ENCODE data around the gene PRAF2.

Gene PRAF2

GRCh38 chrX:49075347-49075746 is 1.5 kb upstream of the PRAF2 start:
- DNase-seq = no peak
- WGBS = 96% methylated on average over 12 of the region's 13 CpGs
- Histone ChIP-seq H4K8ac (ENCODE audit: low read length) (no peak overlapping the region), H3K27ac (ENCODE audit: low read length, poor library complexity, severe bottlenecking) (no peak overlapping the region), H2BK5ac (ENCODE audit: low read depth, low read length, poor library complexity, severe bottlenecking) (no peak overlapping the region), H3K9me3 (ENCODE audit: control insufficient read depth, low read length) (no peaks in the 10 kb centered on the region), H2BK120ac (ENCODE audit: low read depth, low read length) (no peak overlapping the region), H3K4ac (ENCODE audit: low read depth in 1 of 2, low read length in 2 of 2) (no peak overlapping the region), H3K27me3 (ENCODE audit: control insufficient read depth in 1 of 2, insufficient read depth in 1 of 2, low read length in 2 of 2) (no peaks in the 10 kb centered on the region), H2BK15ac (ENCODE audit: low read depth, poor library complexity, severe bottlenecking) (no peak overlapping the region), H3K18ac (ENCODE audit: low read depth in 1 of 2, low read length in 2 of 2) (no peak overlapping the region), H3K9ac (ENCODE audit: low read length) (no peak overlapping the region), H2BK12ac (ENCODE audit: low read length in 2 of 2) (no peak overlapping the region), H3K4me2 (ENCODE audit: low read length, poor library complexity, severe bottlenecking) (no peak overlapping the region), H2AFZ (ENCODE audit: low read depth, low read length) (no peak overlapping the region), H3K4me1 (ENCODE audit: control insufficient read depth, insufficient read depth, low read depth, low read length) (peaks cover 15% of the 10 kb centered on the region), H2AK5ac (ENCODE audit: low read length, severe bottlenecking) (no peak overlapping the region), H3K4me3 (ENCODE audit: insufficient read depth in 1 of 2, low read depth in 1 of 2, low read length in 2 of 2) (no peak overlapping the region), H3K79me1 (replicated peaks; ENCODE audit: low read length, poor library complexity, severe bottlenecking) (peaks cover 7% of the 10 kb centered on the region), H3K36me3 (ENCODE audit: control insufficient read depth in 1 of 2, insufficient read depth in 2 of 2, low read depth in 1 of 2, low read length in 2 of 2) (peaks cover 20 to 44% of the 10 kb centered on the region in 2 experiments), H3K23ac (ENCODE audit: low read length in 2 of 2) (no peak overlapping the region), H4K91ac (ENCODE audit: low read length) (no peak overlapping the region), H3K14ac (ENCODE audit: low read length in 2 of 2) (no peak overlapping the region)

GRCh38 chrX:49072712-49073095 is 1.1 kb downstream of the PRAF2 start:
- H3K36me3 ChIP-seq (ENCODE audit: control insufficient read depth in 1 of 2, insufficient read depth in 2 of 2, low read depth in 1 of 2, low read length in 2 of 2) = peaks cover 24 to 55% of the 10 kb centered on the region in 2 experiments
- H2BK5ac ChIP-seq (ENCODE audit: low read depth, low read length, poor library complexity, severe bottlenecking) = no peak overlapping the region
- H3K23ac ChIP-seq (ENCODE audit: low read length in 2 of 2) = no peak overlapping the region
- peak overlapping the region in 1 of 2 experiments; percentile 86 for H3K4me3 ChIP-seq (ENCODE audit: insufficient read depth in 1 of 2, low read depth in 1 of 2, low read length in 2 of 2)
- no peak for DNase-seq
- H3K4me1 ChIP-seq (ENCODE audit: control insufficient read depth, insufficient read depth, low read depth, low read length) = peaks cover 9% of the 10 kb centered on the region
- H3K9me3 ChIP-seq (ENCODE audit: control insufficient read depth, low read length) = no peaks in the 10 kb centered on the region
- WGBS = 79% methylated on average over 10 of the region's 10 CpGs
- no peak overlapping the region for H3K4ac ChIP-seq (ENCODE audit: low read depth in 1 of 2, low read length in 2 of 2)
- peaks cover 4% of the 10 kb centered on the region for H3K79me1 ChIP-seq (replicated peaks; ENCODE audit: low read length, poor library complexity, severe bottlenecking)
- no peak overlapping the region for H2AFZ ChIP-seq (ENCODE audit: low read depth, low read length)
- H3K18ac ChIP-seq (ENCODE audit: low read depth in 1 of 2, low read length in 2 of 2) = no peak overlapping the region
- no peak overlapping the region for H2AK5ac ChIP-seq (ENCODE audit: low read length, severe bottlenecking)
- H3K27me3 ChIP-seq (ENCODE audit: control insufficient read depth in 1 of 2, insufficient read depth in 1 of 2, low read length in 2 of 2) = no peaks in the 10 kb centered on the region
- H3K14ac ChIP-seq (ENCODE audit: low read length in 2 of 2) = no peak overlapping the region
- no peak overlapping the region for H2BK15ac ChIP-seq (ENCODE audit: low read depth, poor library complexity, severe bottlenecking)
- no peak overlapping the region for H2BK120ac ChIP-seq (ENCODE audit: low read depth, low read length)
- peak overlapping the region; percentile 89 for H3K9ac ChIP-seq (ENCODE audit: low read length)
- no peak overlapping the region for H4K8ac ChIP-seq (ENCODE audit: low read length)
- peak overlapping the region; percentile 52 for H3K4me2 ChIP-seq (ENCODE audit: low read length, poor library complexity, severe bottlenecking)
- no peak overlapping the region for H4K91ac ChIP-seq (ENCODE audit: low read length)
- no peak overlapping the region for H3K27ac ChIP-seq (ENCODE audit: low read length, poor library complexity, severe bottlenecking)
- no peak overlapping the region for H2BK12ac ChIP-seq (ENCODE audit: low read length in 2 of 2)

- WGBS = 70% methylated on average over 47 of the region's 63 CpGs
- Histone ChIP-seq H3K9ac (ENCODE audit: low read length) (peak overlapping the region; percentile 89), H3K79me1 (replicated peaks; ENCODE audit: low read length, poor library complexity, severe bottlenecking) (peaks cover 4% of the 10 kb centered on the region), H3K23ac (ENCODE audit: low read length in 2 of 2) (no peak overlapping the region), H2BK12ac (ENCODE audit: low read length in 2 of 2) (no peak overlapping the region), H4K91ac (ENCODE audit: low read length) (peak overlapping the region; percentile 50), H3K27ac (ENCODE audit: low read length, poor library complexity, severe bottlenecking) (no peak overlapping the region), H2BK5ac (ENCODE audit: low read depth, low read length, poor library complexity, severe bottlenecking) (no peak overlapping the region), H3K9me3 (ENCODE audit: control insufficient read depth, low read length) (no peaks in the 10 kb centered on the region), H2BK15ac (ENCODE audit: low read depth, poor library complexity, severe bottlenecking) (no peak overlapping the region), H3K4ac (ENCODE audit: low read depth in 1 of 2, low read length in 2 of 2) (no peak overlapping the region), H2AK5ac (ENCODE audit: low read length, severe bottlenecking) (no peak overlapping the region), H3K36me3 (ENCODE audit: control insufficient read depth in 1 of 2, insufficient read depth in 2 of 2, low read depth in 1 of 2, low read length in 2 of 2) (peaks cover 18 to 56% of the 10 kb centered on the region in 2 experiments), H3K14ac (ENCODE audit: low read length in 2 of 2) (peak overlapping the region in 1 of 2 experiments; percentile 86), H2AFZ (ENCODE audit: low read depth, low read length) (no peak overlapping the region), H4K8ac (ENCODE audit: low read length) (no peak overlapping the region), H3K27me3 (ENCODE audit: control insufficient read depth in 1 of 2, insufficient read depth in 1 of 2, low read length in 2 of 2) (no peaks in the 10 kb centered on the region), H3K4me2 (ENCODE audit: low read length, poor library complexity, severe bottlenecking) (no peak overlapping the region), H3K4me3 (ENCODE audit: insufficient read depth in 1 of 2, low read depth in 1 of 2, low read length in 2 of 2) (peak overlapping the region in 1 of 2 experiments; percentile 86), H3K4me1 (ENCODE audit: control insufficient read depth, insufficient read depth, low read depth, low read length) (peaks cover 9% of the 10 kb centered on the region), H2BK120ac (ENCODE audit: low read depth, low read length) (no peak overlapping the region), H3K18ac (ENCODE audit: low read depth in 1 of 2, low read length in 2 of 2) (no peak overlapping the region)
- no peak for DNase-seq
Observed at GRCh38 chrX:49071877-49072711, 1.7 kb downstream of the PRAF2 start.

- H2BK120ac ChIP-seq (ENCODE audit: low read depth, low read length) = no peak overlapping the region
Observed at GRCh38 chrX:49070988-49071387, 2.8 kb downstream of the PRAF2 start.

More at GRCh38 chrX:49070988-49071387, 2.8 kb downstream of the PRAF2 start:
- Histone ChIP-seq H3K9me3 (ENCODE audit: control insufficient read depth, low read length) (no peaks in the 10 kb centered on the region), H3K36me3 (ENCODE audit: control insufficient read depth in 1 of 2, insufficient read depth in 2 of 2, low read depth in 1 of 2, low read length in 2 of 2) (peaks cover 15 to 52% of the 10 kb centered on the region in 2 experiments), H3K4me1 (ENCODE audit: control insufficient read depth, insufficient read depth, low read depth, low read length) (peaks cover 9% of the 10 kb centered on the region), H3K9ac (ENCODE audit: low read length) (no peak overlapping the region), H4K91ac (ENCODE audit: low read length) (no peak overlapping the region), H2BK12ac (ENCODE audit: low read length in 2 of 2) (no peak overlapping the region), H2BK15ac (ENCODE audit: low read depth, poor library complexity, severe bottlenecking) (no peak overlapping the region), H3K18ac (ENCODE audit: low read depth in 1 of 2, low read length in 2 of 2) (no peak overlapping the region), H4K8ac (ENCODE audit: low read length) (no peak overlapping the region), H3K4me3 (ENCODE audit: insufficient read depth in 1 of 2, low read depth in 1 of 2, low read length in 2 of 2) (no peak overlapping the region), H2BK5ac (ENCODE audit: low read depth, low read length, poor library complexity, severe bottlenecking) (no peak overlapping the region), H2AFZ (ENCODE audit: low read depth, low read length) (no peak overlapping the region), H3K27me3 (ENCODE audit: control insufficient read depth in 1 of 2, insufficient read depth in 1 of 2, low read length in 2 of 2) (no peaks in the 10 kb centered on the region), H3K27ac (ENCODE audit: low read length, poor library complexity, severe bottlenecking) (no peak overlapping the region), H2AK5ac (ENCODE audit: low read length, severe bottlenecking) (no peak overlapping the region), H3K14ac (ENCODE audit: low read length in 2 of 2) (no peak overlapping the region), H3K4ac (ENCODE audit: low read depth in 1 of 2, low read length in 2 of 2) (no peak overlapping the region), H3K23ac (ENCODE audit: low read length in 2 of 2) (no peak overlapping the region), H3K79me1 (replicated peaks; ENCODE audit: low read length, poor library complexity, severe bottlenecking) (peaks cover 4% of the 10 kb centered on the region), H3K4me2 (ENCODE audit: low read length, poor library complexity, severe bottlenecking) (no peak overlapping the region)
- no peak for DNase-seq
- WGBS = 100% methylated on average over 4 of the region's 4 CpGs

Measured in mesenchymal stem cell (in vitro differentiated cells and primary cell).